Endothelial cell of umbilical vein (primary cell): ENCODE results near the gene CEP85L. TPM values are rescaled to one million over a fixed set of nuclear protein-coding genes. Genes with fewer than 3 reads are reported as not detected.

Source experiments
- BruUV-seq: library from RNA; stranded (reverse); fragments of 400-500 nt; replicated peaks from 2 replicates; lab custom pipeline; 2021; lab: Mats Ljungman, UMichigan
- CTCF ChIA-PET: fragments of 300-600, 350-600 bp; sonication (Branson Sonifier 250); formaldehyde crosslinking; loops from one replicate; lab custom pipeline; 2021; ENCODE audit warnings: antibody characterized with exemption, inconsistent platforms; lab: Charles Lee
- POLR2A ChIA-PET: fragments of 300-600, 350-600 bp; sonication (Branson Sonifier 250); formaldehyde crosslinking; loops from one replicate; lab custom pipeline; 2021; ENCODE audit warnings: antibody characterized with exemption, inconsistent platforms; lab: Charles Lee
- DNase-seq: peaks from one replicate; pipeline ENCODE4 v3.0.0-alpha.2; 2011; ENCODE audit warnings: low read depth, low spot score
- FAIRE-seq: peaks from 2 replicates; lab custom pipeline; 2011; peaks lifted over from hg19 to GRCh38; lab: Jason Lieb, UNC
- H2AFZ ChIP-seq: 2 replicates; pipeline ENCODE4 v1.6.0; 2012; ENCODE audit warnings: low read depth, low read length, control low read depth, inconsistent platforms
- H3K27ac ChIP-seq: 2 replicates; pipeline ENCODE4 v1.5.1; 2011; ENCODE audit warnings: low read depth, mild to moderate bottlenecking, control low read depth, low read length, moderate library complexity; ENCODE audit not compliant: insufficient read depth
- H3K27me3 ChIP-seq, 2 experiments: 2 replicates each; pipeline versions ENCODE4 v1.6.0 to v1.6.1; 2011; ENCODE audit warnings: low read length in 2 of 2, mixed read lengths in 1 of 2; ENCODE audit not compliant: control insufficient read depth in 2 of 2, insufficient read depth in 2 of 2
- H3K36me3 ChIP-seq, 2 experiments: 2 replicates in 1 of 2; 3 replicates in 1 of 2; pipeline ENCODE4 v1.5.1; 2011; ENCODE audit warnings: low read length in 2 of 2, mild to moderate bottlenecking in 1 of 2, moderate library complexity in 1 of 2; ENCODE audit not compliant: control insufficient read depth in 2 of 2, insufficient read depth in 2 of 2; ENCODE audit errors: extremely low read depth in 1 of 2
- H3K4me1 ChIP-seq: 3 replicates; pipeline ENCODE4 v1.5.1; 2011; ENCODE audit warnings: mild to moderate bottlenecking, low read length; ENCODE audit not compliant: control insufficient read depth, insufficient read depth; ENCODE audit errors: extremely low read depth
- H3K4me2 ChIP-seq: 2 replicates; pipeline ENCODE4 v1.6.1; 2011; ENCODE audit warnings: low read length, control low read depth, mixed read lengths; ENCODE audit not compliant: insufficient read depth
- H3K4me3 ChIP-seq, 3 experiments: fragments of 200-600 bp in 1 of 3; sonication (generic), shearing (Covaris generic) in 1 of 3; replicated peaks in 1 of 3; 2 replicates each; pipeline ENCODE4 v1.5.1; 2011 to 2016; ENCODE audit warnings: control low read depth in 3 of 3, low read length in 3 of 3, mild to moderate bottlenecking in 2 of 3, inconsistent platforms in 1 of 3, low read depth in 1 of 3, moderate library complexity in 1 of 3; ENCODE audit not compliant: insufficient read depth in 1 of 3
- H3K79me2 ChIP-seq: 2 replicates; pipeline ENCODE4 v1.6.0; 2012; ENCODE audit warnings: low read length, inconsistent platforms; ENCODE audit not compliant: control insufficient read depth, insufficient read depth
- H3K9ac ChIP-seq: replicated peaks from 2 replicates; pipeline ENCODE3; 2011; ENCODE audit warnings: low read length, control low read depth; ENCODE audit not compliant: insufficient read depth; ENCODE audit errors: extremely low read depth
- H3K9me1 ChIP-seq: replicated peaks from 3 replicates; pipeline ENCODE4 v1.6.0; 2011; ENCODE audit warnings: mild to moderate bottlenecking, low read length; ENCODE audit not compliant: control insufficient read depth, insufficient read depth; ENCODE audit errors: extremely low read depth
- H3K9me3 ChIP-seq: replicated peaks from 2 replicates; pipeline ENCODE4 v1.5.1; 2012; ENCODE audit warnings: low read length, inconsistent platforms; ENCODE audit not compliant: control insufficient read depth, insufficient read depth
- H4K20me1 ChIP-seq: replicated peaks from 2 replicates; pipeline ENCODE3; 2011; ENCODE audit warnings: mild to moderate bottlenecking, low read length; ENCODE audit not compliant: control insufficient read depth, insufficient read depth; ENCODE audit errors: extremely low read depth
- EZH2 ChIP-seq: IDR thresholded peaks from 2 replicates; pipeline ENCODE4 v1.6.1; 2012; ENCODE audit warnings: borderline replicate concordance, low read depth, mild to moderate bottlenecking, moderate library complexity, low read length, inconsistent platforms; ENCODE audit not compliant: severe bottlenecking
- FOS ChIP-seq: IDR thresholded peaks from 2 replicates; pipeline ENCODE4 v1.6.1; 2011; ENCODE audit warnings: mild to moderate bottlenecking, low read length, moderate library complexity, borderline replicate concordance; ENCODE audit not compliant: insufficient read depth
- GATA2 ChIP-seq: IDR thresholded peaks from 2 replicates; pipeline ENCODE4 v1.7.0; 2011; ENCODE audit warnings: low read depth, mild to moderate bottlenecking, moderate library complexity, mixed read lengths, low read length; ENCODE audit not compliant: insufficient read length, insufficient read depth
- JUN ChIP-seq: IDR thresholded peaks from 2 replicates; pipeline ENCODE4 v1.6.1; 2011; ENCODE audit warnings: borderline replicate concordance, low read depth; ENCODE audit not compliant: insufficient read length, insufficient read depth
- MAX ChIP-seq: IDR thresholded peaks from 2 replicates; pipeline ENCODE4 v1.6.1; 2011; ENCODE audit not compliant: insufficient read depth, insufficient read length
- MYC ChIP-seq: IDR thresholded peaks from one replicate; pipeline ENCODE4 v1.6.1; 2011; ENCODE audit warnings: mild to moderate bottlenecking, low read depth, low read length
- POLR2A ChIP-seq: IDR thresholded peaks from 2 replicates; pipeline ENCODE4 v1.6.1; 2012; ENCODE audit warnings: low read depth, mild to moderate bottlenecking, control low read depth, low read length
- POLR2AphosphoS5 ChIP-seq: IDR thresholded peaks from 2 replicates; pipeline ENCODE4 v1.6.1; 2012; ENCODE audit warnings: low read depth, mild to moderate bottlenecking, control low read depth, low read length, moderate library complexity; ENCODE audit not compliant: insufficient read depth
- dilution Hi-C: fragments of 300-500 bp; cut with MboI; formaldehyde crosslinking; loops from one replicate; pipeline ENCODE4 v1.15.0; 2019; ENCODE audit warnings: low sequenced_read_pairs; ENCODE audit not compliant: extremely low pct_ligation_motif_present
- intact Hi-C: fragments of 100-400 bp; cut with micrococcal nuclease; formaldehyde crosslinking; loops from one replicate; pipeline ENCODE4 v1.10.0; 2022
- polyA plus RNA-seq, 4 experiments: library from polyadenylated mRNA; depleted of rRNA in 3 of 4; stranded (reverse) in 3 of 4; unstranded in 1 of 4; fragments of >200 nt; gene quantifications; 2 replicates each; pipeline versions ENCODE4 v1.2.1 to v1.2.3, GENCODE V29; 2011 to 2012; ENCODE audit warnings: missing spikeins in 1 of 4
- total RNA-seq: library from RNA; stranded (reverse); gene quantifications from 2 replicates; pipeline ENCODE4 v1.2.3, GENCODE V29; 2021
- TF ChIP-seq, protein P1 (sequence below), 2 donors: IDR thresholded peaks; 1 replicate in 1 of 2; 2 replicates in 1 of 2; pipeline ENCODE4 v1.5.1; 2011; ENCODE audit warnings: low read length in 2 of 2, mild to moderate bottlenecking in 2 of 2, moderate library complexity in 2 of 2, control low read depth in 1 of 2, inconsistent platforms in 1 of 2, low read depth in 1 of 2; ENCODE audit not compliant: insufficient read depth in 1 of 2; ENCODE audit errors: extremely low read depth in 1 of 2

CEP85L gene
- total and polyA plus RNA-seq, 2 donors (not counting 3 experiments of a cell fraction or from before 2014, with no cell fraction given) = 1.8 to 9.2 TPM

DNA sequence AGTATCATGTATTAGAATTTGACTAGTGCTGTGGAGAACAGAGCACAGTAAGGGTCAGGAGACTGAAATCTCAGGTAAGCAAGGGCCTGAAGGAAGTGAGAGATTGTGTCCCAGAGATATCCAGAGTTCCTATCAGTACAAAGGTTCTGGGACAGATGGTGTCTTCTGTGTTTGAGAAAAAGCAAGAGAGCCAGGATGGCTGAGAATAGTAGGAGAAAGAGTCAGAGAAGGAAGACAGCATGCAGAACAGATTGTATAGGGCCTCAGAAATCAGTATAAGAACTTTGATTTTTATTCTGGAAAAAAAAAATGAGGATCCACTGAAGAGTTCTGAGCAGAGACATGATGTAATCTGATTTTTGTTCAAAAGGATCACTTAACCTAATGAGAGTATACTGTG, 178.1 kb downstream of the CEP85L start:
- dilution Hi-C loops = no loop called here
- H2AFZ ChIP-seq = no peak overlapping the region
- H3K9ac ChIP-seq = no peak overlapping the region
- CTCF ChIA-PET = no interaction called here
- BruUV-seq = no TSS peak
- intact Hi-C loops = no loop called here
- peaks cover 14% of the 10 kb centered on the region for H3K4me1 ChIP-seq
- H3K9me1 ChIP-seq = no peaks in the 10 kb centered on the region
- no peak overlapping the region for H3K4me2 ChIP-seq
- no peaks in the 10 kb centered on the region for H3K9me3 ChIP-seq
- no peak for TF ChIP-seq FOS
- TF ChIP-seq POLR2A = no peak
- TF ChIP-seq MYC = no peak
- no peak for TF ChIP-seq JUN
- no peak for TF ChIP-seq POLR2AphosphoS5
- TF ChIP-seq, protein P1, sequence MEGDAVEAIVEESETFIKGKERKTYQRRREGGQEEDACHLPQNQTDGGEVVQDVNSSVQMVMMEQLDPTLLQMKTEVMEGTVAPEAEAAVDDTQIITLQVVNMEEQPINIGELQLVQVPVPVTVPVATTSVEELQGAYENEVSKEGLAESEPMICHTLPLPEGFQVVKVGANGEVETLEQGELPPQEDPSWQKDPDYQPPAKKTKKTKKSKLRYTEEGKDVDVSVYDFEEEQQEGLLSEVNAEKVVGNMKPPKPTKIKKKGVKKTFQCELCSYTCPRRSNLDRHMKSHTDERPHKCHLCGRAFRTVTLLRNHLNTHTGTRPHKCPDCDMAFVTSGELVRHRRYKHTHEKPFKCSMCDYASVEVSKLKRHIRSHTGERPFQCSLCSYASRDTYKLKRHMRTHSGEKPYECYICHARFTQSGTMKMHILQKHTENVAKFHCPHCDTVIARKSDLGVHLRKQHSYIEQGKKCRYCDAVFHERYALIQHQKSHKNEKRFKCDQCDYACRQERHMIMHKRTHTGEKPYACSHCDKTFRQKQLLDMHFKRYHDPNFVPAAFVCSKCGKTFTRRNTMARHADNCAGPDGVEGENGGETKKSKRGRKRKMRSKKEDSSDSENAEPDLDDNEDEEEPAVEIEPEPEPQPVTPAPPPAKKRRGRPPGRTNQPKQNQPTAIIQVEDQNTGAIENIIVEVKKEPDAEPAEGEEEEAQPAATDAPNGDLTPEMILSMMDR (IDR thresholded peaks at IDR 0.05; ENCODE audit: extremely low read depth in 1 of 2, insufficient read depth in 1 of 2, low read depth in 1 of 2, low read length in 2 of 2) = no peak
- TF ChIP-seq EZH2 = no peak
- TF ChIP-seq MAX = no peak
- TF ChIP-seq GATA2 = no peak
- FAIRE-seq (no peak), DNase-seq (no peak)
- H3K36me3 ChIP-seq = no peaks in the 10 kb centered on the region
- H3K27ac ChIP-seq = no peak overlapping the region
- POLR2A ChIA-PET = no interaction called here
- no peaks in the 10 kb centered on the region for H3K27me3 ChIP-seq
- H4K20me1 ChIP-seq = no peaks in the 10 kb centered on the region
- H3K79me2 ChIP-seq = no peaks in the 10 kb centered on the region
- H3K4me3 ChIP-seq = no peak overlapping the region
